ENCODE data around the gene MARCO.
"Not testable (repeated sequence)": the region's sequence is repeated elsewhere in the genome, so short reads cannot be mapped to it uniquely, and the experiment has no call there.

The MARCO gene

GRCh38 chr2:118932949-118933348 is 9.0 kb upstream of the MARCO start:
- DNase-seq: no peak

GRCh38 chr2:118936306-118936705 is 5.7 kb upstream of the MARCO start:
- DNase-seq: no peak

- no peak for DNase-seq
Measured at GRCh38 chr2:118936936-118937335, 5.1 kb upstream of the MARCO start.

GRCh38 chr2:118937817-118938216 is 4.2 kb upstream of the MARCO start:
- DNase-seq: no peak

- no peak for DNase-seq
Measured at GRCh38 chr2:118939994-118940393, 2.0 kb upstream of the MARCO start.

GRCh38 chr2:118940486-118941120 is 1.4 kb upstream of the MARCO start:
- peak; percentile 7 for DNase-seq

GRCh38 chr2:118943286-118943685 is 1.3 kb downstream of the MARCO start:
- no peak for DNase-seq

GRCh38 chr2:118945881-118946280 is 3.9 kb downstream of the MARCO start:
- DNase-seq: no peak

GRCh38 chr2:118948266-118948665 is 6.3 kb downstream of the MARCO start:
- not testable (repeated sequence) for DNase-seq

GRCh38 chr2:118954297-118955060 is 12.5 kb downstream of the MARCO start:
- DNase-seq: peak; percentile 17

- no peak for DNase-seq
Measured at GRCh38 chr2:118965737-118966136, 23.7 kb downstream of the MARCO start.

- DNase-seq: no peak
Measured at GRCh38 chr2:118967124-118967880, 25.3 kb downstream of the MARCO start.

GRCh38 chr2:118968042-118968441 is 26.0 kb downstream of the MARCO start:
- no peak for DNase-seq

GRCh38 chr2:118968961-118969733 is 27.2 kb downstream of the MARCO start:
- DNase-seq: no peak

- no peak for DNase-seq
Measured at GRCh38 chr2:118969734-118970395, 27.9 kb downstream of the MARCO start.

- DNase-seq: no peak
Measured at GRCh38 chr2:118970396-118971135, 28.6 kb downstream of the MARCO start.

GRCh38 chr2:118971245-118972122 is 29.5 kb downstream of the MARCO start:
- DNase-seq: no peak

- DNase-seq: no peak
Measured at GRCh38 chr2:118973542-118973951, 31.6 kb downstream of the MARCO start.

- DNase-seq: no peak
Measured at GRCh38 chr2:118974103-118974993, 32.4 kb downstream of the MARCO start.

GRCh38 chr2:118975133-118975532 is 33.1 kb downstream of the MARCO start:
- DNase-seq: no peak
